IMR-90 (cell line): ENCODE measurements around the gene CYP27C1. TPM values are rescaled to one million over a fixed set of nuclear protein-coding genes. Genes with fewer than 3 reads are reported as not detected.

ENCODE experiments used
- ATAC-seq: fragments of 200-7000 bp; cut with Tn5 transposase; 2 replicates; pipeline ENCODE4 v1.9.1; 2020; ENCODE audit warnings: low read depth, mild to moderate bottlenecking, moderate library complexity
- BruUV-seq: library from RNA; stranded (reverse); fragments of 400-500 nt; replicated peaks from 2 replicates; lab custom pipeline; 2021; lab: Mats Ljungman, UMichigan
- CTCF ChIA-PET: fragments of 300-600 bp; formaldehyde crosslinking; extraction: SDS; loops from one replicate; lab custom pipeline; 2021; ENCODE audit warnings: antibody characterized with exemption; lab: Yijun Ruan, JAX
- POLR2A ChIA-PET: fragments of 300-600 bp; sonication (Branson Sonifier 250); formaldehyde crosslinking; loops from one replicate; lab custom pipeline; 2022; ENCODE audit warnings: antibody characterized with exemption; ENCODE audit not compliant: unreplicated experiment; lab: Charles Lee
- DNase-seq: peaks from one replicate; pipeline ENCODE4 v3.0.0; 2013
- H2AFZ ChIP-seq: replicated peaks from 2 replicates; pipeline ENCODE3; 2013; ENCODE audit warnings: low read length, mild to moderate bottlenecking; ENCODE audit not compliant: poor library complexity
- H2AK5ac ChIP-seq: 2 replicates; pipeline ENCODE4 v1.6.1; 2013; ENCODE audit warnings: low read depth, low read length, inconsistent platforms
- H2AK9ac ChIP-seq: replicated peaks from 2 replicates; pipeline ENCODE3; 2013; ENCODE audit warnings: mild to moderate bottlenecking, low read depth, low read length, moderate library complexity; ENCODE audit not compliant: poor library complexity
- H2BK120ac ChIP-seq: 2 replicates; pipeline ENCODE4 v1.6.1; 2013; ENCODE audit warnings: low read depth, low read length, inconsistent platforms
- H2BK15ac ChIP-seq: 3 replicates; pipeline ENCODE4 v1.6.1; 2013; ENCODE audit warnings: low read depth, low read length, inconsistent platforms
- H2BK20ac ChIP-seq: 2 replicates; pipeline ENCODE4 v1.6.1; 2013; ENCODE audit warnings: low read depth, mild to moderate bottlenecking, inconsistent platforms, low read length, moderate library complexity
- H2BK5ac ChIP-seq: 2 replicates; pipeline ENCODE4 v1.6.1; 2013; ENCODE audit warnings: mild to moderate bottlenecking, low read depth, low read length, inconsistent platforms; ENCODE audit not compliant: poor library complexity, severe bottlenecking
- H3K14ac ChIP-seq: replicated peaks from 2 replicates; pipeline ENCODE4 v1.6.1; 2013; ENCODE audit warnings: low read depth, low read length, inconsistent platforms
- H3K18ac ChIP-seq: 2 replicates; pipeline ENCODE4 v1.6.1; 2013; ENCODE audit warnings: low read depth, low read length, control low read depth
- H3K23ac ChIP-seq: 2 replicates; pipeline ENCODE4 v1.6.1; 2013; ENCODE audit warnings: low read depth, low read length, inconsistent platforms
- H3K27ac ChIP-seq: 2 replicates; pipeline ENCODE4 v1.5.1; 2013; ENCODE audit warnings: mild to moderate bottlenecking, control low read depth, low read length; ENCODE audit not compliant: insufficient read depth
- H3K27me3 ChIP-seq: 2 replicates; pipeline ENCODE4 v1.6.1; 2013; ENCODE audit warnings: low read length; ENCODE audit not compliant: control insufficient read depth, insufficient read depth
- H3K36me3 ChIP-seq: 2 replicates; pipeline ENCODE4 v1.6.1; 2013; ENCODE audit warnings: low read length, mixed read lengths; ENCODE audit not compliant: control insufficient read depth, insufficient read depth
- H3K4ac ChIP-seq: 2 replicates; pipeline ENCODE4 v1.6.1; 2013; ENCODE audit warnings: low read depth, low read length, inconsistent platforms
- H3K4me1 ChIP-seq: 2 replicates; pipeline ENCODE4 v1.6.1; 2013; ENCODE audit warnings: low read length, mixed read lengths; ENCODE audit not compliant: control insufficient read depth, insufficient read depth
- H3K4me2 ChIP-seq: 2 replicates; pipeline ENCODE4 v1.6.1; 2013; ENCODE audit warnings: low read depth, mild to moderate bottlenecking, control low read depth, low read length, moderate library complexity
- H3K4me3 ChIP-seq: 2 replicates; pipeline ENCODE4 v1.5.1; 2013; ENCODE audit warnings: low read depth, mild to moderate bottlenecking, control low read depth, low read length, moderate library complexity; ENCODE audit not compliant: insufficient read depth
- H3K56ac ChIP-seq: 2 replicates; pipeline ENCODE4 v1.6.1; 2013; ENCODE audit warnings: low read length, inconsistent platforms; ENCODE audit not compliant: insufficient read depth; ENCODE audit errors: extremely low read depth
- H3K79me1 ChIP-seq, 2 experiments: 2 replicates each; pipeline ENCODE4 v1.6.1; 2013; ENCODE audit warnings: low read length in 2 of 2, inconsistent platforms in 1 of 2, low read depth in 1 of 2
- H3K9ac ChIP-seq: 2 replicates; pipeline ENCODE4 v1.6.1; 2013; ENCODE audit warnings: low read depth, low read length, control low read depth
- H3K9me1 ChIP-seq: 2 replicates; pipeline ENCODE4 v1.6.1; 2013; ENCODE audit warnings: low read length, inconsistent platforms; ENCODE audit not compliant: insufficient read depth
- H3K9me3 ChIP-seq: 2 replicates; pipeline ENCODE4 v1.6.1; 2013; ENCODE audit warnings: low read length; ENCODE audit not compliant: control insufficient read depth, insufficient read depth
- H4K20me1 ChIP-seq: 2 replicates; pipeline ENCODE4 v1.6.1; 2013; ENCODE audit warnings: low read length, inconsistent platforms; ENCODE audit not compliant: insufficient read depth
- H4K5ac ChIP-seq: 2 replicates; pipeline ENCODE4 v1.6.1; 2013; ENCODE audit warnings: mild to moderate bottlenecking, low read depth, low read length, control low read depth
- H4K8ac ChIP-seq, 2 experiments: 2 replicates each; pipeline ENCODE4 v1.6.1; 2013; ENCODE audit warnings: low read depth in 2 of 2, low read length in 2 of 2, control low read depth in 1 of 2, inconsistent platforms in 1 of 2
- H4K91ac ChIP-seq: 2 replicates; pipeline ENCODE4 v1.6.1; 2013; ENCODE audit warnings: low read depth, low read length, inconsistent platforms; ENCODE audit not compliant: insufficient read depth
- BHLHE40 ChIP-seq: fragments of 150-350 bp; IDR thresholded peaks from 2 replicates; pipeline ENCODE4 v1.6.1; 2016; ENCODE audit warnings: mild to moderate bottlenecking, low read depth, low read length
- CEBPB ChIP-seq: IDR thresholded peaks from 2 replicates; pipeline ENCODE4 v1.6.1; 2012; ENCODE audit warnings: low read depth, low read length, improper control_type of control experiment
- CHD1 ChIP-seq: IDR thresholded peaks from 2 replicates; pipeline ENCODE4 v1.6.1; 2012; ENCODE audit warnings: low read depth, low read length, improper control_type of control experiment
- CTCF ChIP-seq: conservative IDR thresholded peaks from 2 replicates; pipeline ENCODE4 v1.5.1; 2012; ENCODE audit warnings: mild to moderate bottlenecking, low read depth, low read length, improper control_type of control experiment
- FOS ChIP-seq: fragments of 150-350 bp; IDR thresholded peaks from 2 replicates; pipeline ENCODE4 v1.6.1; 2016; ENCODE audit warnings: low read depth, low read length
- MAZ ChIP-seq: IDR thresholded peaks from 2 replicates; pipeline ENCODE4 v1.6.1; 2012; ENCODE audit warnings: low read depth, mild to moderate bottlenecking, low read length, improper control_type of control experiment, moderate library complexity, borderline replicate concordance
- MXI1 ChIP-seq: IDR thresholded peaks from 2 replicates; pipeline ENCODE4 v1.6.1; 2012; ENCODE audit warnings: low read depth, mild to moderate bottlenecking, low read length, moderate library complexity, borderline replicate concordance
- NFE2L2 ChIP-seq: fragments of 150-350 bp; IDR thresholded peaks from 2 replicates; pipeline ENCODE4 v1.6.1; 2016; ENCODE audit warnings: low read depth, mild to moderate bottlenecking, low read length
- POLR2A ChIP-seq: IDR thresholded peaks from 2 replicates; pipeline ENCODE4 v1.6.1; 2012; ENCODE audit warnings: mild to moderate bottlenecking, low read depth, low read length
- RAD21 ChIP-seq: IDR thresholded peaks from 2 replicates; pipeline ENCODE4 v1.6.1; 2012; ENCODE audit warnings: low read length, improper control_type of control experiment
- RCOR1 ChIP-seq: IDR thresholded peaks from 2 replicates; pipeline ENCODE4 v1.6.1; 2012; ENCODE audit warnings: mild to moderate bottlenecking, low read length, improper control_type of control experiment; ENCODE audit not compliant: insufficient replicate concordance
- WGBS, 2 experiments: methylation state at CpG; one replicate each; pipeline versions ENCODE4 v1.1.5 to v1.1.7; 2013; ENCODE audit warnings: missing lambda C conversion rate in 2 of 2; ENCODE audit not compliant: insufficient read length in 1 of 2; ENCODE audit errors: extremely low coverage in 2 of 2; 5-methylcytosine and 5-hydroxymethylcytosine counted together
- dilution Hi-C: fragments of 300-500 bp; cut with HindIII; formaldehyde crosslinking; loops from one replicate; pipeline ENCODE4 v1.14.3; 2018; ENCODE audit warnings: low sequenced_read_pairs; ENCODE audit not compliant: unreplicated experiment
- in situ Hi-C: fragments of 300-500 bp; cut with MboI; formaldehyde crosslinking; loops from 3 replicates; pipeline ENCODE4 v1.14.3; 2019; ENCODE audit warnings: low sequenced_read_pairs, inconsistent platforms, mixed read lengths
- intact Hi-C: fragments of 100-400 bp; cut with micrococcal nuclease; formaldehyde crosslinking; loops from 2 replicates; pipeline ENCODE4 v1.10.0; 2022
- polyA plus RNA-seq, 3 experiments: library from polyadenylated mRNA; depleted of rRNA; stranded (reverse); fragments of >200 nt; gene quantifications; 2 replicates each; pipeline ENCODE4 v1.2.3, GENCODE V29; 2012; ENCODE audit warnings: low replicate concordance in 1 of 3
- total RNA-seq: library from RNA; depleted of rRNA; stranded (reverse); fragments of >200 nt; gene quantifications from 2 replicates; pipeline ENCODE4 v1.2.3, GENCODE V29; 2012

The CYP27C1 gene
- total and polyA plus RNA-seq, 2 of the 4 experiments (the other 2 are of a cell fraction): not detected

- TF ChIP-seq RAD21 (no peak), MXI1 (no peak)
Measured at GRCh38 chr2:127134833-127135830, 85.0 kb downstream of the CYP27C1 start (continued).

DNA sequence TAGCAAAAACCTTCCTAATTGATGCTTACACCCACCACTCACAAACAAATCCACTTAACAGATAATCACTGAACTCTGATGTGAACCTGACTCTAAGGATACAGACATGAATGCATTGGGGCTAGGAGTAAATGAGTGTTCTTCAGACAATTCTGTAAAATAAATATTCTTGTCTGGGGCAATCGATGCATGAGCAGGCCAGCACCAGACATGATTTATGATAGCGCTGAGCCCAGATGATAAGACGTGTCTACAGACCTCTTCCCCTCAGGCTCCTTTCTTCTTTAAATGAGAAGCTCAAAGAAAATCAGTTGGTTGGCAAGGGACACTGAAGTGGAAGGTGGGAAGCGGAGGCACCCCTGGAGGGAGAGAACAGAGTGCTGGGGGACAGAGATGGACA, 85.9 kb downstream of the CYP27C1 start:
- Histone ChIP-seq H3K27ac (no peak overlapping the region), H3K9me3 (no peaks in the 10 kb centered on the region), H3K9ac (no peak overlapping the region), H2BK5ac (no peak overlapping the region), H4K20me1 (no peaks in the 10 kb centered on the region), H2AFZ (no peak overlapping the region), H2BK15ac (no peak overlapping the region), H2BK120ac (no peak overlapping the region), H3K56ac (no peak overlapping the region), H3K4ac (no peak overlapping the region), H3K4me2 (no peak overlapping the region), H4K8ac (no peak overlapping the region), H3K4me1 (no peaks in the 10 kb centered on the region), H3K14ac (no peak overlapping the region), H3K27me3 (peaks cover 14% of the 10 kb centered on the region), H3K9me1 (no peaks in the 10 kb centered on the region), H3K18ac (no peak overlapping the region), H3K4me3 (no peak overlapping the region), H2BK20ac (no peak overlapping the region), H3K36me3 (no peaks in the 10 kb centered on the region), H3K79me1 (no peaks in the 10 kb centered on the region), H2AK9ac (no peak overlapping the region), H2AK5ac (no peak overlapping the region), H4K91ac (no peak overlapping the region), H4K5ac (no peak overlapping the region), H3K23ac (no peak overlapping the region)
- intact Hi-C loops: no loop called here
- dilution Hi-C loops: no loop called here
- in situ Hi-C loops: no loop called here
- POLR2A ChIA-PET: no interaction called here
- no TSS peak for BruUV-seq
- ATAC-seq (no peak), DNase-seq (no peak)
- no CpG with 5 or more reads among the region's 4 CpGs for WGBS, 2 experiments
- no peak for TF ChIP-seq BHLHE40
- no peak for TF ChIP-seq CEBPB
- no peak for TF ChIP-seq NFE2L2
- no peak for TF ChIP-seq MXI1
- no peak for TF ChIP-seq CTCF
- no peak for TF ChIP-seq POLR2A
- no peak for TF ChIP-seq CHD1
- TF ChIP-seq RCOR1: no peak
- no peak for TF ChIP-seq FOS
- TF ChIP-seq MAZ: no peak
- CTCF ChIA-PET: no interaction called here
